Ectodermal cell (in vitro differentiated cells): Measurements from ENCODE around the gene OR2A5.
"Not testable (repeated sequence)": the region's sequence is repeated elsewhere in the genome, so short reads cannot be mapped to it uniquely, and the experiment has no call there.

Experiments used
- H3K27ac ChIP-seq: 2 replicates; pipeline ENCODE4 v1.7.0; 2013; ENCODE audit warnings: mild to moderate bottlenecking, low read depth, low read length; ENCODE audit not compliant: insufficient read depth, poor library complexity, severe bottlenecking
- H3K27me3 ChIP-seq: 2 replicates; pipeline ENCODE4 v1.7.0; 2013; ENCODE audit warnings: mild to moderate bottlenecking, low read length; ENCODE audit not compliant: insufficient read depth, control insufficient read depth, poor library complexity, severe bottlenecking
- H3K36me3 ChIP-seq: one replicate; pipeline ENCODE4 v1.7.0; 2013; ENCODE audit warnings: low read length; ENCODE audit not compliant: control insufficient read depth, insufficient read depth
- H3K4me1 ChIP-seq: one replicate; pipeline ENCODE4 v1.7.0; 2013; ENCODE audit warnings: low read length; ENCODE audit not compliant: control insufficient read depth, insufficient read depth
- H3K4me3 ChIP-seq: 2 replicates; pipeline ENCODE4 v1.7.0; 2013; ENCODE audit warnings: low read depth, low read length, control low read depth; ENCODE audit not compliant: insufficient read depth
- H3K9me3 ChIP-seq: 2 replicates; pipeline ENCODE4 v1.7.0; 2013; ENCODE audit warnings: mild to moderate bottlenecking, low read length, moderate library complexity; ENCODE audit not compliant: control insufficient read depth
- WGBS, 2 experiments: methylation state at CpG; one replicate each; pipeline ENCODE4 v1.1.7; 2013; ENCODE audit warnings: missing lambda C conversion rate in 2 of 2; 5-methylcytosine and 5-hydroxymethylcytosine counted together

OR2A5 gene

GRCh38 chr7:144032516-144032915, 16.2 kb upstream of the OR2A5 start:
- WGBS, 2 experiments = 87 to 89% methylated on average over 4 to 5 of the region's 5 CpGs
- Histone ChIP-seq H3K4me1 (no peaks in the 10 kb centered on the region), H3K27me3 (no peaks in the 10 kb centered on the region), H3K4me3 (no peak overlapping the region), H3K9me3 (no peaks in the 10 kb centered on the region), H3K27ac (no peak overlapping the region), H3K36me3 (no peaks in the 10 kb centered on the region)

- Histone ChIP-seq H3K9me3 (no peaks in the 10 kb centered on the region), H3K4me1 (no peaks in the 10 kb centered on the region), H3K4me3 (no peak overlapping the region), H3K27ac (no peak overlapping the region), H3K27me3 (no peaks in the 10 kb centered on the region), H3K36me3 (no peaks in the 10 kb centered on the region)
- WGBS, 2 experiments = 84 to 97% methylated on average over 1 of the region's 1 CpG
Measured at GRCh38 chr7:144032985-144033709, 15.6 kb upstream of the OR2A5 start.

- Histone ChIP-seq H3K36me3 (no peaks in the 10 kb centered on the region), H3K27me3 (no peaks in the 10 kb centered on the region), H3K4me3 (no peak overlapping the region), H3K4me1 (no peaks in the 10 kb centered on the region), H3K9me3 (no peaks in the 10 kb centered on the region), H3K27ac (no peak overlapping the region)
Measured at GRCh38 chr7:144035385-144035784, 13.4 kb upstream of the OR2A5 start.

GRCh38 chr7:144036302-144036885, 12.4 kb upstream of the OR2A5 start:
- H3K27ac ChIP-seq = no peak overlapping the region
- no peak overlapping the region for H3K4me3 ChIP-seq
- H3K27me3 ChIP-seq = no peaks in the 10 kb centered on the region
- WGBS, 2 experiments = 57 to 61% methylated on average over 1 of the region's 1 CpG
- H3K4me1 ChIP-seq = no peaks in the 10 kb centered on the region
- no peaks in the 10 kb centered on the region for H3K36me3 ChIP-seq
- no peaks in the 10 kb centered on the region for H3K9me3 ChIP-seq

- Histone ChIP-seq H3K4me3 (no peak overlapping the region), H3K4me1 (no peaks in the 10 kb centered on the region), H3K36me3 (no peaks in the 10 kb centered on the region), H3K27me3 (no peaks in the 10 kb centered on the region), H3K27ac (no peak overlapping the region), H3K9me3 (no peaks in the 10 kb centered on the region)
- WGBS, 2 experiments = 71 to 80% methylated on average over 1 of the region's 1 CpG
Measured at GRCh38 chr7:144037414-144038035, 11.2 kb upstream of the OR2A5 start.

- 61 to 62% methylated on average over 4 of the region's 4 CpGs for WGBS, 2 experiments
- Histone ChIP-seq H3K36me3 (no peaks in the 10 kb centered on the region), H3K4me1 (no peaks in the 10 kb centered on the region), H3K27me3 (no peaks in the 10 kb centered on the region), H3K9me3 (no peaks in the 10 kb centered on the region), H3K27ac (no peak overlapping the region), H3K4me3 (no peak overlapping the region)
Measured at GRCh38 chr7:144038887-144039286, 9.9 kb upstream of the OR2A5 start.

- Histone ChIP-seq H3K27me3 (no peaks in the 10 kb centered on the region), H3K4me3 (no peak overlapping the region), H3K27ac (no peak overlapping the region), H3K36me3 (no peaks in the 10 kb centered on the region), H3K4me1 (no peaks in the 10 kb centered on the region), H3K9me3 (no peaks in the 10 kb centered on the region)
- WGBS, 2 experiments = 50% methylated on average over 2 of the region's 2 CpGs
Measured at GRCh38 chr7:144049491-144049890, 743 bp downstream of the OR2A5 start.

GRCh38 chr7:144050093-144050492, 1.3 kb downstream of the OR2A5 start:
- no peaks in the 10 kb centered on the region for H3K9me3 ChIP-seq
- no peaks in the 10 kb centered on the region for H3K36me3 ChIP-seq
- WGBS, 2 experiments = 87 to 88% methylated on average over 3 of the region's 3 CpGs
- no peaks in the 10 kb centered on the region for H3K4me1 ChIP-seq
- no peak overlapping the region for H3K4me3 ChIP-seq
- H3K27me3 ChIP-seq = no peaks in the 10 kb centered on the region
- no peak overlapping the region for H3K27ac ChIP-seq

GRCh38 chr7:144050884-144051283, 2.1 kb downstream of the OR2A5 start:
- H3K9me3 ChIP-seq, H3K4me1 ChIP-seq, H3K27me3 ChIP-seq, H3K27ac ChIP-seq, H3K36me3 ChIP-seq, H3K4me3 ChIP-seq: not testable (repeated sequence)
- 94 to 95% methylated on average over 8 of the region's 8 CpGs for WGBS, 2 experiments

GRCh38 chr7:144057954-144058353, 9.2 kb downstream of the OR2A5 start:
- 84 to 86% methylated on average over 3 of the region's 3 CpGs for WGBS, 2 experiments

More at GRCh38 chr7:144057954-144058353, 9.2 kb downstream of the OR2A5 start:
- Histone ChIP-seq H3K4me3 (no peak overlapping the region), H3K36me3 (no peaks in the 10 kb centered on the region), H3K9me3 (no peaks in the 10 kb centered on the region), H3K27me3 (no peaks in the 10 kb centered on the region), H3K4me1 (no peaks in the 10 kb centered on the region), H3K27ac (no peak overlapping the region)
